Lower leg skin (tissue), 3 donors: ENCODE results near the gene NGEF.

ENCODE experiments used
- CTCF ChIP-seq, 3 donors: fragments of 450-650 bp; IDR thresholded peaks; one replicate each; pipeline ENCODE4 v1.5.1; 2016; ENCODE audit warnings: antibody characterized with exemption in 3 of 3, mild to moderate bottlenecking in 3 of 3, moderate library complexity in 2 of 3
- POLR2A ChIP-seq, 2 donors: fragments of 450-650 bp; IDR thresholded peaks; one replicate each; pipeline ENCODE4 v1.6.1; 2016 to 2017; ENCODE audit warnings: antibody characterized with exemption in 2 of 2, mild to moderate bottlenecking in 1 of 2, moderate library complexity in 1 of 2

- TF ChIP-seq CTCF (IDR thresholded peaks at IDR 0.05) (no peak), POLR2A (IDR thresholded peaks at IDR 0.05) (no peak)
These were observed 87.3 kb downstream of the NGEF start for GRCh38 chr2:232925821-232926156.
